Thyroid gland (tissue), 4 donors: ENCODE results near the gene HOXC6.

Experiments
- CTCF ChIP-seq, 6 experiments: fragments of 200-600 bp in 3 of 6; fragments of 450-650 bp in 3 of 6; sonication (generic) in 3 of 6; IDR thresholded peaks; one replicate each; pipeline ENCODE4 v1.5.1; 2016 to 2019; ENCODE audit warnings: antibody characterized with exemption in 6 of 6, mild to moderate bottlenecking in 2 of 6, inconsistent platforms in 1 of 6, moderate library complexity in 1 of 6
- POLR2A ChIP-seq, 2 donors: fragments of 450-650 bp; IDR thresholded peaks; one replicate each; pipeline ENCODE4 v1.6.1; 2017; ENCODE audit warnings: antibody characterized with exemption in 2 of 2, mild to moderate bottlenecking in 2 of 2, moderate library complexity in 1 of 2

DNA sequence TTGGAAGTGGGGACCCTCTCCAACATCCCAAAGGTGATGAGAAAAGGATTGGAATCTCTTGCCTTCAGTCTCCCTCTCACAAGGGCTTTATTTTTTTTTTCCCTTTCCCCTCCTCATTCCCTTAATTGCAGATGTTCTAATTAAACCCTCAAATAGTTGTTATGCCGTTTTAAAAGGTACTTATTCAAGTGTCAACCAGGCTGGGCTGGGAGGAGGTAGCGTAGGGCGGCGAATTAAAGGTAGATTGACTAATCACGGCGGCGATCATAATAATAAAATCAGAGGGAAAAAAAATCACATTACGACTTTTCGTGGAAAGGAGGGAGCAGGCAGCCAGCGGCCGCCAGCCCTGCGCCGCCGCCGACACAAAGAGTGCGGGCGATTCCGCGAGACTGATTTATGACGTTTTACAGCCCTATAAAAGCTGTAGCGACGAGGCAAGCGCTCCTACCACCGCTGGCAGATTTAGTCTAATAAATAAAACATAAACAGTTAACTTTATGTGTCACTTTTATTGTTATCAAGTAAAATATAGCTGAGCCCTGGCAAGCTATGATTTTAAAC, 23.7 kb downstream of the HOXC6 start:
- TF ChIP-seq POLR2A (IDR thresholded peaks at IDR 0.05) (no peak), CTCF (IDR thresholded peaks at IDR 0.05) (no peak)
